ENCODE measurements around the gene MRTFA.

DNA sequence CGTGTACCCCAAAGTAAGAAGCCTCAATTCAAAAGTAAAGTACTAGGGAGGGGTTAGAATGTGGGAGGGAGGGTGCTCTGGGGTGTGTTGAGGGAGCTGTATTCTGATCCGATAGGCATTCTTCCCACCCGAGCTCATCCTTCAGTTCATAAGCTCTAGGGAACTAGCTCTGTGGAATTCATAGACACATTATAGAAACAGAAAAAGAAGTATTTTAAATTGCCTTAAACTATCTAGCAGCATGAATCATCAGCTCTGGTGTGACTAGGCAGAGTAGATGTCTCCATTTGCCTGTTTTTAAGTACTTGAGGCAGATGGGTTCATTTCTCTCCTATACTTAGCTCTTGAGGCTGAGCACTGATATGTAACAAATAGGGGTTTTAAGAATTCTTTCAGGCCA, 273.5 kb downstream of the MRTFA start:
- TF ChIP-seq CTCF (conservative IDR thresholded peaks at IDR 0.05 in 1 of 2, IDR thresholded peaks at IDR 0.05 in 1 of 2; ENCODE audit: extremely low read depth in 1 of 2, insufficient read depth in 1 of 2, low read depth in 1 of 2, low read length in 2 of 2), result no peak
- no peak for TF ChIP-seq EZH2 (IDR thresholded peaks at IDR 0.05; ENCODE audit: borderline replicate concordance, low read length)
